Hepatic stellate cell (primary cell): Measurements from ENCODE around the gene ZNF688.

Source experiments
- DNase-seq: peaks from one replicate; pipeline ENCODE4 v3.0.0; 2011; ENCODE audit warnings: low spot score

The ZNF688 gene

GRCh38 chr16:30585400-30586191 lies 14.1 kb upstream of the ZNF688 start, which contains the start of gene ZNF785:
Gene ZNF785 (minus strand): TSS chr16:30585697. CDS start chr16:30585611, 86 bp downstream.
- DNase-seq = peak; percentile 99

GRCh38 chr16:30585022-30585399 lies 13.5 kb upstream of the ZNF688 start:
- DNase-seq = no peak

DNA sequence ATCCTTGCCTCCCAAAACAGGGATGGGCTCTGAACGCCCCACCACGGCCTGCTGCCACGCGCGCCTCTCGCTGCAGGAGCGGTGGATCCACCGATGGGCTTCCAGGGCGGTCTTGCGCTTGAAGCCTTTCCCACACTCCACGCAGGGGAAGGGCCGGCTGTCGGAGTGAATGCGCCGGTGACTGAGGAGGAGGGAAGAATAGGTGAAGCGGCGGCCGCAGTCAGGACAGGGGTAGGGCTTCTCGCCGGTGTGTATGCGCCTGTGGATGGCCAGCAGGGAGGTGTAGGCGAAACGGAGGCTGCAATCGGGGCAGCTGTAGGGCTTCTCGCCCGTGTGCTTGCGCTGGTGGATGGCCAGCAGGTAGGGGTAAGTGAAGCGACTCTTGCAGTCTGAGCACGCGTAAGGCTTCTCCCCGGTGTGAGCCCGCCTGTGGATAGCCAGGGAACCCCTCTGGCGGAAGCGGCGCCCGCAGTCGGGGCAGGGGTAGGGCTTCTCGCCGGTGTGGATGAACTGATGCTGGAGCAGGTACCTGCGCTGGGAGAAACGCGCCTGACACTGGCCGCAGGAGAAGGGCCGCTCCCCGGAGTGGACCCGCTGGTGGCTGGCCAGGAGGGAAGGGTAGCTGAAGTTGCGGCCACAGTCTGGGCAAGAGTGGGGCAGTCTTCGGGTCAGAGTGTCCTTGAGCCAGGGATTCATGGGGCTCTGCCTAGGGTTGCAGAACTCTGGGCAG lies 11.3 kb upstream of the ZNF688 start:
- no peak for DNase-seq

DNA sequence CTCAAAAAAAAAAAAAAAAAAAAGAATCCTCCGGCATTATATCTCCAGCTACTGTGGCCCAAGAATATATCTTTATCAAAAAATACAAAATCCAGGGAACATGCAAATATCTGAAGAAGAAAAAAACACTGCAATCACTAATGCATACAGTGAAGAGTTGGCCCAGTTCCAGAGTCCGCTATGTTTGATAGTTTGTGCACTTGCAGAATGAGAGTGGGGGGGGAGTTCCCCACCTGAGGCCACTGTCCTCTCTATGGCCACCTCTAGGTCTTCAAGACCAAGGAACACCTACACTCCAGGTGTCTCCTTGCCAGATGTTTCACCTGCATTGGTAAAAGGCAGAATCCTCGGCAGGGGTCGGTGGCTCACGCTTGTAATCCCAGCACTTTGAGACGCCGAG lies 9.9 kb upstream of the ZNF688 start:
- DNase-seq = no peak

- DNase-seq = no peak
Observed at GRCh38 chr16:30574678-30575077, 3.2 kb upstream of the ZNF688 start.

GRCh38 chr16:30570636-30571444 lies 674 bp downstream of the ZNF688 start:
- DNase-seq = peak; percentile 50

GRCh38 chr16:30569746-30570635 lies 1.5 kb downstream of the ZNF688 start:
- no peak for DNase-seq

GRCh38 chr16:30569281-30569680 lies 2.2 kb downstream of the ZNF688 start:
- no peak for DNase-seq

- DNase-seq = peak; percentile 32
Observed at GRCh38 chr16:30567991-30568638, 3.4 kb downstream of the ZNF688 start.

DNA sequence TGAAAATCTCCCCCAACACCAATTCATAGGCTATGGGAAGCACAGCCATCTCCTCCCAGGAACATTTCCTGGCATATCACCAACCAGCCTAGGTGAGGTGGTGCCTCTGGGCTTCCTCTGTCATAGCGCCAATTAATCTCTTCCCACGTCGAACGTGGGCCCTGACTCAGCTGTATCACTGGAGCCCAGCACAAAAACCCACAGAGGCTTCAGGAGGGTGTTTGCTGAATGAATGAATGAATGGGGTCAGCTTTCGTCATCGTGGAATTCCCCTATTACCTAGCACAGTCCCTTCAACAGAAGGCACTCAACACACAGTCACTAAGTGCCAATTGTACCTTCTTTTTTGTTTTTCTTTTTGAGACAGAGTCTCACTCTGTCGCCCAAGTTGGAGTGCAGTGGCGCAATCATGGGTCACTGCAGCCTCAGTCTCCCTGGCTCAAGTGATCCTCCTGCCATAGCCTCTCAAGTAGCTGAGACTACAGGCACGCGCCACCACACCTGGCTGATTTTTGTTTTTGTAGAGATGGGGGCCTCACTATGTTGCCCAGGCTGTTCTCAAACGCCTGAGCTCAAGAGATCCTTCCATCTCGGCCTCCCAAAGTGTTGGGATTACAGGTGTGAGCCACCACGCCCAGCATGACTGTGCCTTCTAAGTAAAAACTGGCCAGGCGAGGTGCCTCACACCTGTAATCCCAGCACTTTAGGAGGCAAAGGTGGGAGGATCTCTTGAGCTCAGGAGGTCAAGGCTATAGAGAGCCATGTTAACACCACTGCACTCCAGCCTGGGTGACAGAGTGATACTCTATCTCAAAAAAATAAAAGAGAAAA lies 4.1 kb downstream of the ZNF688 start:
- no peak for DNase-seq

DNA sequence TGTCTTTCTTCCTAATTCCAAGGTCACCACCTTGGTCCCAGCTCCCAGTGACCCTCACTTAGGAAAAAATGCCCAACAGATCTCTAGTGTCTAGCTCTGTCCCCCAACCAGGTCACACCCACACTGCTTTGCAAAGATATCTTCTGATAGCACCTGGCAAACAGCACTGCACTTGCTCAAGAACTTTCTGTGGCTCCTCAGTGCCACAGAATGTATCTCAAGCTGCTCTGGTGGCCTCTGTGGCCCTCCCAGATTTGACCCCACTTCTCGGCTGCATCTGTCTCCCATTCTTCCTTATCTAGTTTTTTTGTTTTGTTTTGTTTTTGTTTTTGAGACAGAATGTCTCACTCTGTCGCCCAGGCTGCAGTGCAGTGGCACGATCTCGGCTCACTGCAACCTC lies 5.0 kb downstream of the ZNF688 start:
- DNase-seq = no peak

DNA sequence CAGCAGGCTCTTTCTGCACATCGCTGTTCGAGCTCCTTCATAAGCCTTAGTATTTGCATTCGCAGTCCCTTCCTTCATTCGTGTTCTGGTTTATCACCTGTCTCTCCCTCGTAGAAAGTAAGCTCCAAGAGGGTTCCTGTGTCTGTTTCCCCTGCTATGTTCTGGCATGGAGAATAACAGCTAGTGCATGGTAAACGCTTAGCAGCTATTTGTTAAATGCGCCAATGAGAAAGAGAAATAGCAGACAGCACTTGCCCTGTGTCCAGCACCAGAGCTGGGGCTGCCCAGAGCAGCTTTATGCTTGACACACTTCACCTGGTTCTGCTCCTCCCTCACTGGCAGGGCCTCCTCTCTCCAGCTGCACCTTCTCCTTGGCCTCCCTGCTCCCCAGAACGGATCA lies 5.5 kb downstream of the ZNF688 start:
- no peak for DNase-seq

DNA sequence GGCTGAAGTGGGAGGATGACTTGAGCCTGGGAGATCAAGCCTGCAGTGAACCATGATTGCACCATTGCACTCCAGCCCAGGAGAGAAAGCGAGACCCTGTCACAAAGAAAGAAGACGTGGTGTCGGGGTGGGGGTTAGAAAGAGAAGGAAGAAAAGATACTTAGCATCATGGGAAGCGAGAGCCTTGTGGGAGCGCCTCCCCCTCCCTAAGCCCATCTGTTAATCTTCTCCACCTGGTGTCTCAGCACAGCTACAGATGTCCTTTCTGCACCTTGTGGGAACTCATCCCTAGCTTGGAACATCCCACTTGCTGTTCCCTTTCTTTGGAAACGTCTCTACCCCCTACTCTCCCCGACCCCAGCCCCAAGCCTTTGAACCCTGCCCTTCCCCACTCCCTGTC lies 6.0 kb downstream of the ZNF688 start:
- no peak for DNase-seq

- DNase-seq = no peak
Observed at GRCh38 chr16:30562021-30562420, 9.5 kb downstream of the ZNF688 start.

GRCh38 chr16:30561089-30561816 lies 10.3 kb downstream of the ZNF688 start:
- DNase-seq = peak; percentile 43

- DNase-seq = no peak
Observed at GRCh38 chr16:30559690-30560089, 11.8 kb downstream of the ZNF688 start.

GRCh38 chr16:30558789-30559377 lies 12.6 kb downstream of the ZNF688 start:
- no peak for DNase-seq

DNA sequence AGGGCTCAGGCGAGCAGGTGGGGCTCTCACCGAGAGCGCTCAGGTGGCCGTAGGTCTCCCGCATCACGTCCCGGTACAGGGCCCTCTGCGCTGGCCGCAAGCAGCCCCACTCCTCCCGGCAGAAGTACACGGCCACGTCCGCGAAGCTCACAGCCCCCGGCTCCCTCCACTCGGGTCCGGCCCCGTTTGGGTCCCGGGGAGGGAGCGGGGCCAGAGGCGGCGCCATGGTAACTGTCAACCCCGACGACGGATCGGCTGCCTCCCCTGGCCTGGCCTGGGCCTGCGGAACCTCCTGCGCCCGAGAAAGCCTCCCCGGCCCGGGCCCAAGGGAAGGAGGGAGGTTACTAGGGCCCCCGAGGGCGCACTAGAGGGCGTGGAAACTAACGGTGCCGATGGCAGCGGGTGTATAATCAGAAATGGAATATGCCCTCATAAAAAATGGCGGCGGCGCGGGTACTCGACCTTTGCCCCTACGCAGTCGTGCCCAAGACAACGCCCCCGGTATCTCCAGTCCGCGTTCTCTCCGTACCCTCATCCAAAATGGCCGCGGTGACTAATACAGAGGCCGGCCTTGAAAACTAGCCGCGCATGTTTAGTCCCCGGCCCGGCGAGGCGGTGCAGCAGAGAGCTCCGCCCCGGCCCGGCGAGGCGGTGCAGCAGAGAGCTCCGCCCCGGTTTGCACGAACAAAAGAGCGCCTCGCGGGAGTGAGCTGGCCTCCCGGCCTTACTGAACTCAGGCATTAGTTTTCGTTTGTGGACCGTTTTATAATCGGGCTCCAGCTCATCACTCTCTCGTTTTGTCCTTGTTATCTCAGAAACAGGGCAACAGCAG lies 13.3 kb downstream of the ZNF688 start, which contains the start of gene ZNF764:
TSS of gene ZNF764 (minus strand) at position 418 of the 832 bp plus-strand sequence. CDS start at position 226, 192 bp downstream.
- DNase-seq = peak; percentile 98
